Measurements from ENCODE around the gene SYP. TPM values are rescaled to one million over a fixed set of nuclear protein-coding genes. Genes with fewer than 3 reads are reported as not detected.

The SYP gene
- total RNA-seq, 2 donors from 2014 or later, result 0.55 to 5.2 TPM

GRCh38 chrX:49203536-49203935 is 3.5 kb upstream of the SYP start:
- Histone ChIP-seq H3K4me1 (replicated peaks) (no peaks in the 10 kb centered on the region), H3K27me3 (replicated peaks; ENCODE audit: insufficient read depth) (no peaks in the 10 kb centered on the region), H3K27ac (no peak overlapping the region), H3K36me3 (no peaks in the 10 kb centered on the region), H3K4me3 (no peak overlapping the region), H3K9me3 (no peaks in the 10 kb centered on the region)
- TF ChIP-seq CTCF (IDR thresholded peaks at IDR 0.05) (no peak), POLR2AphosphoS5 (IDR thresholded peaks at IDR 0.05) (no peak), POLR2A (IDR thresholded peaks at IDR 0.05) (no peak)
- DNase-seq (ENCODE audit: low spot score), result no peak
- 59% methylated on average over 3 of the region's 3 CpGs for WGBS
- intact Hi-C loops (cut with DNase I), result no loop called here

GRCh38 chrX:49202022-49202421 is 2.0 kb upstream of the SYP start:
- no peak overlapping the region for H3K27ac ChIP-seq
- no peaks in the 10 kb centered on the region for H3K36me3 ChIP-seq
- no peaks in the 10 kb centered on the region for H3K9me3 ChIP-seq
- no peak for DNase-seq (ENCODE audit: low spot score)
- H3K4me3 ChIP-seq, result no peak overlapping the region
- intact Hi-C loops (cut with DNase I), result no loop called here
- no peaks in the 10 kb centered on the region for H3K27me3 ChIP-seq (replicated peaks; ENCODE audit: insufficient read depth)
- TF ChIP-seq CTCF (IDR thresholded peaks at IDR 0.05) (no peak), POLR2AphosphoS5 (IDR thresholded peaks at IDR 0.05) (no peak), POLR2A (IDR thresholded peaks at IDR 0.05) (no peak)
- WGBS, result 42% methylated on average over 2 of the region's 2 CpGs
- H3K4me1 ChIP-seq (replicated peaks), result no peaks in the 10 kb centered on the region

GRCh38 chrX:49199315-49199595 is 738 bp downstream of the SYP start:
- no peak overlapping the region for H3K4me3 ChIP-seq
- no peak for DNase-seq (ENCODE audit: low spot score)
- intact Hi-C loops (cut with DNase I), result loop anchor here (10.0 kb wide), 1 partner anchor 66 kb away; the partner anchor contains the start of genes FOXP3 and PPP1R3F
- no peaks in the 10 kb centered on the region for H3K4me1 ChIP-seq (replicated peaks)
- TF ChIP-seq POLR2AphosphoS5 (IDR thresholded peaks at IDR 0.05), result no peak
- no peak for TF ChIP-seq CTCF (IDR thresholded peaks at IDR 0.05)
- TF ChIP-seq POLR2A (IDR thresholded peaks at IDR 0.05), result no peak
- no peak overlapping the region for H3K27ac ChIP-seq
- 8% methylated on average over 11 of the region's 11 CpGs for WGBS
- H3K36me3 ChIP-seq, result no peaks in the 10 kb centered on the region
- H3K9me3 ChIP-seq, result no peaks in the 10 kb centered on the region
- H3K27me3 ChIP-seq (replicated peaks; ENCODE audit: insufficient read depth), result no peaks in the 10 kb centered on the region

GRCh38 chrX:49198540-49199314 is 1.3 kb downstream of the SYP start:
- H3K36me3 ChIP-seq, result no peaks in the 10 kb centered on the region
- H3K4me1 ChIP-seq (replicated peaks), result no peaks in the 10 kb centered on the region
- no peak for DNase-seq (ENCODE audit: low spot score)
- H3K4me3 ChIP-seq, result no peak overlapping the region
- intact Hi-C loops (cut with DNase I), result loop anchor here (10.0 kb wide), 1 partner anchor 66 kb away; the partner anchor contains the start of genes FOXP3 and PPP1R3F
- TF ChIP-seq POLR2A (IDR thresholded peaks at IDR 0.05), result no peak
- no peak for TF ChIP-seq POLR2AphosphoS5 (IDR thresholded peaks at IDR 0.05)
- H3K9me3 ChIP-seq, result no peaks in the 10 kb centered on the region
- no peak overlapping the region for H3K27ac ChIP-seq
- no peaks in the 10 kb centered on the region for H3K27me3 ChIP-seq (replicated peaks; ENCODE audit: insufficient read depth)
- 7% methylated on average over 12 of the region's 12 CpGs for WGBS

GRCh38 chrX:49197543-49198087 is 2.4 kb downstream of the SYP start:
- no peaks in the 10 kb centered on the region for H3K27me3 ChIP-seq (replicated peaks; ENCODE audit: insufficient read depth)
- TF ChIP-seq POLR2AphosphoS5 (IDR thresholded peaks at IDR 0.05) (no peak), CTCF (IDR thresholded peaks at IDR 0.05) (no peak), POLR2A (IDR thresholded peaks at IDR 0.05) (no peak)
- intact Hi-C loops (cut with DNase I), result loop anchor here (10.0 kb wide), 1 partner anchor 67 kb away; the partner anchor contains the start of genes FOXP3 and PPP1R3F

More at GRCh38 chrX:49197543-49198087, 2.4 kb downstream of the SYP start:
- Histone ChIP-seq H3K9me3 (no peaks in the 10 kb centered on the region), H3K36me3 (no peaks in the 10 kb centered on the region), H3K4me3 (no peak overlapping the region), H3K27ac (no peak overlapping the region), H3K4me1 (replicated peaks) (no peaks in the 10 kb centered on the region)
- WGBS, result 78% methylated on average over 4 of the region's 13 CpGs
- DNase-seq (ENCODE audit: low spot score), result no peak

Measured in prostate gland (tissue), 2 donors.